ENCODE measurements around the gene ASCL1.
A peak's percentile ranks its signal among the peaks of the same experiment; 100 is the strongest.

DNA sequence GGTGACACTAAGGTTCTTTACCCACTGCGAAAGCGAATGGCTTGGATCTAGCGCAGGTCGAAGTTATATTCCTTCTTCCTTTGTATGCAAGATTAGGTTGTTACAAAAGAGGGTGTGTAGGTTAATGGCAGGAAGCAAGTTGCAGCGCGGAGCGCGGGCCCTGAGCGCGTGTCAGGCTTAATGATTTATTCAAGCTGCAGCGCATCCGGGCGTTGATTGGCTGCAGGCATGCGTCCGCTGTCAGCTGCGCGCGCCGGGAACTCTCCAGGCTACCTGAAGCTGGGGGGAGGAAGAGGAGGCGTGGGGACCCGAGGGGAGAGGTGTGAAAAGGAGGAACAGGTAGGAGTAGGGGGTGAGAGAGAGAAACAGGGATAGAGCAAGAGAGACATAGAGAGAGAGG, 7.4 kb downstream of the ASCL1 start:
- TF ChIP-seq, protein P1, sequence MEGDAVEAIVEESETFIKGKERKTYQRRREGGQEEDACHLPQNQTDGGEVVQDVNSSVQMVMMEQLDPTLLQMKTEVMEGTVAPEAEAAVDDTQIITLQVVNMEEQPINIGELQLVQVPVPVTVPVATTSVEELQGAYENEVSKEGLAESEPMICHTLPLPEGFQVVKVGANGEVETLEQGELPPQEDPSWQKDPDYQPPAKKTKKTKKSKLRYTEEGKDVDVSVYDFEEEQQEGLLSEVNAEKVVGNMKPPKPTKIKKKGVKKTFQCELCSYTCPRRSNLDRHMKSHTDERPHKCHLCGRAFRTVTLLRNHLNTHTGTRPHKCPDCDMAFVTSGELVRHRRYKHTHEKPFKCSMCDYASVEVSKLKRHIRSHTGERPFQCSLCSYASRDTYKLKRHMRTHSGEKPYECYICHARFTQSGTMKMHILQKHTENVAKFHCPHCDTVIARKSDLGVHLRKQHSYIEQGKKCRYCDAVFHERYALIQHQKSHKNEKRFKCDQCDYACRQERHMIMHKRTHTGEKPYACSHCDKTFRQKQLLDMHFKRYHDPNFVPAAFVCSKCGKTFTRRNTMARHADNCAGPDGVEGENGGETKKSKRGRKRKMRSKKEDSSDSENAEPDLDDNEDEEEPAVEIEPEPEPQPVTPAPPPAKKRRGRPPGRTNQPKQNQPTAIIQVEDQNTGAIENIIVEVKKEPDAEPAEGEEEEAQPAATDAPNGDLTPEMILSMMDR (conservative IDR thresholded peaks at IDR 0.05; ENCODE audit: low read depth, low read length): no peak
- TF ChIP-seq EZH2 (IDR thresholded peaks at IDR 0.05; ENCODE audit: borderline replicate concordance, low read depth, low read length, poor library complexity, severe bottlenecking): peak; percentile 56
